Activated T-helper 1 cell treated with anti-CD3 and anti-CD28 coated beads, Interleukin-2, amount 50 U/mL, for 16 hours (primary cell): Measurements from ENCODE around the gene GSE1.

Source experiments
- DNase-seq, 2 donors: peaks; one replicate each; pipeline ENCODE4 v3.0.0-alpha.2; 2020; ENCODE audit warnings: low read depth in 1 of 2, low spot score in 1 of 2

The GSE1 gene

DNA sequence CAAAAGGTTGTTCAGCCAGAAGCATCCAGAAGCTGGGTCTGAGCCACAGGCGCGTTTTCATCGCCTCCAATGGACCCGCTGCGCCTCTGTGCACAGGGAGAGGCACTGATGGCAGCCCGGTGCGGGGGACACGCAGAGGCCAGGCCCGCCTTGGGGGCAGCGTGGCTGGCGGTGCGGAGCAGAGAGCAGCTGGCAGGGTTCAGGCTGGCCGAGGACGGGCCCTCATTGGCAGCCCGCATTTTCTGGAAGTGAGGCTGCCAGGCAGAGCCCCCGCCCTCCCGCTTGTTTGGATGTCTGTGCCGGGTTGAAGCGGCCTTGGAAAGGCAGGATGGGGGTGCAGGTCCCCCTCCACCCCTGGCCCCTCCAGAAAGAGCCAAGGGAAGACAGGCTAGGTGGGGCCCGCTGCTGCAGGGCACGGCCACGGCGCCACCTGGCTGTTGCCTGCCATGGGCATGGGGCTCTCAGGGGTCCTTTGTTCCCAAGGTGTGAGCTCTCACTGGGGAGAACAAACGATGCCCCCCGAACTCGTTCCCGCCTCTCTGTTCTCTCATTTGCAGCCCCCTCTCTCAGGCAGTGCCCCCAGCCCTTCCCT lies 18.8 kb downstream of the GSE1 start:
- DNase-seq, result no peak

DNA sequence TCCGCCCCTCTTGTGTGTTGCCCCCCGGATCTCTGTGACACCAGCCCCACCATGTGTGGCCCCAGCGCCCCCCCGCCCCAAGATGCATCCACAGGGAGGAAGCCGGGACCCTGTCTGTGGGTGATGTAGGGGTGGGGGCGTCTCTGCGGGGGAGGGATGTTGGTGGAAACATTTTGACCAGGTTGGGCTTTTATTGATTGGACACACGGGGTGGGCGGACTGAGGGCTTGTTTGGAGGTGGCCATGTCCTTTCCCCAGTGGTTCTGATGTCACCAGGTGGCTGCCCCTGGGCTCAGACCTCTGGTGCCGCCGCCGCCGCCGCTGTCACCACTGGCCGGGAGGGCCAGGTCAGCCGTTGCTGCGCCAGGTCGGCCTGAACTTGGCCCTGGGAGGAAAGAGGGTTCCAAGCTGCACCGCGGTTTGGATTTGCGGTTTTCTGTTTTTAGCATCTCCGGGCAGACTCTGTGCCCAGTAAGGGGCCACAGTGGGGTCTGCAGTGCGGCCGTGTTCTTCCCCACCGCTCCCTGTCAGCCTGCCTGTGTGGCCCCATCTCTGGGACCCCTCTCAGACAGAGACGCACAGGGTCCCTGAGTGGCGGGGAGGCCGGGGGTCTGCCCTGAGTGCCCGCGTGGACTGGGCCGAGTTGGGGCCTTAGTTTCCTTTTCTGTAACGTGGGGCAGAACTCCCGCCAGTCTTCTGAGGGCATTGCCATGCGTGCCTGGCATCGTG lies 19.8 kb downstream of the GSE1 start:
- no peak for DNase-seq

DNA sequence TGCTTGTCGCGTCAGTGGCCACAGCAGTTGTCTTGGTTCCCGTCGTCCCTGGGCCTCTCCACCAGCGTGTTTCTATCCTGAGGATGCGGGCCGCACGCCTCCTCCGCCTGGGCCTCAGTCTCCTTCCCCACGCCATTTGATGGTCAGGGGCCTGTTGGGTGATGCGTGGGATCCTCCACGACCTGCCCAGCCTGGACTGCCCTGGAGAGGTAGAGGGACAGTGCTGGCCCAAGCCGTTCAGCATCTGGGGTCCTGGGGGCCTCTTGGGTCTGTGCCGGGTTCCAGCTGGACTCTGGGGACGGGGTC lies 20.3 kb downstream of the GSE1 start:
- DNase-seq, result no peak

DNA sequence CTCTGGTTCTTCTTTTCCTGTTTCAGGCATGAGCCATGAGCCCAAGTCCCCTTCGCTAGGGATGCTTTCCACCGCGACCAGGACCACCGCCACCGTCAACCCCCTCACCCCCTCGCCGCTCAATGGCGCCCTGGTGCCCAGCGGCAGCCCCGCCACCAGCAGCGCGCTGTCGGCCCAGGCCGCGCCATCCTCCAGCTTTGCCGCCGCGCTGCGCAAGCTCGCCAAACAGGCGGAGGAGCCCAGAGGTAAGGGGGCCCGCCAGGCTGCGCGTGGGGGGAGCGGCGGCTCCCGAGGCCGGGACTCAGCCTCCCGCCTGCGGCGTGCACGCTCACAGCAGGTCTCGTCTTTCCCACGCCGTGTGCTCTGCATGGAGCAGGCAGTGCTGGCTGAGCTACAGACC lies 20.8 kb downstream of the GSE1 start:
- no peak for DNase-seq

DNA sequence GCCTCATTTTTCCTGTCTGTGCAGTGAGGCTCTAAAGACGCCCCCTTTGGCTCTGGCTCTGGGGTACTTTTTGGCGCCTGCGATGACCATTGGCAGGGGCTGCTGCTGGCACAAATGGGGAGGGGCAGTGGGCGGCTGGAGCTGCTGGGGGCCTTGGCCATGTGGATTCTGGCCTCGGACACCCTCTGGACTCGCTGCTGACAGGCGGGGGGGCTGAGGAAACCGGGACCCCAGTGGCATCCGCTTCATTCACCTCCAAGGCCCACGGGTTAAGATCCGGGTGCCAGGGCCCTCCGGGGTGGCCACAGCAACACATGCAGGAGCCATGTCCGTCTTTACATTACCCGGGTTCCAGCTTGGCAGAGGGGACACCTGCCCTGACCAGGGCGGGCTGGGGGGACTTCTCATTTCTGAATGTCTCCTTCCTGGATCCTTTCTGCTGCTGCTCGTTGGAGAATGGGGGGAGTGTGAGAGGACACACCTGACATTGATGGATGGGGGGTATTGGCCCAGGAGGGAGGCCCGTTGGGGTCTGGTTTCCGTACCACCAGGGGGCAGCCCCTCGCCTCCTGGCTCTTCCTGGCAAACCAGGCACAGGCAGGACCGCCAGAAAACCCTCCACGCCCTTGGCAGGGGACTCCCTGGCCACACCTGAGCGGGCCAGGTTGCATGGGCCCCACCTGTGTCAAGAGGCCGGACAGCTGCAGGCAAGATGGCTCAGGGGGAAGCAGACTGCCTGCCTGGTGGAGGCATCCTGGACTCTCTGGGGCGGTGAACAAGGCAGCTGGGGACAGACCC lies 21.8 kb downstream of the GSE1 start:
- DNase-seq, result no peak

DNA sequence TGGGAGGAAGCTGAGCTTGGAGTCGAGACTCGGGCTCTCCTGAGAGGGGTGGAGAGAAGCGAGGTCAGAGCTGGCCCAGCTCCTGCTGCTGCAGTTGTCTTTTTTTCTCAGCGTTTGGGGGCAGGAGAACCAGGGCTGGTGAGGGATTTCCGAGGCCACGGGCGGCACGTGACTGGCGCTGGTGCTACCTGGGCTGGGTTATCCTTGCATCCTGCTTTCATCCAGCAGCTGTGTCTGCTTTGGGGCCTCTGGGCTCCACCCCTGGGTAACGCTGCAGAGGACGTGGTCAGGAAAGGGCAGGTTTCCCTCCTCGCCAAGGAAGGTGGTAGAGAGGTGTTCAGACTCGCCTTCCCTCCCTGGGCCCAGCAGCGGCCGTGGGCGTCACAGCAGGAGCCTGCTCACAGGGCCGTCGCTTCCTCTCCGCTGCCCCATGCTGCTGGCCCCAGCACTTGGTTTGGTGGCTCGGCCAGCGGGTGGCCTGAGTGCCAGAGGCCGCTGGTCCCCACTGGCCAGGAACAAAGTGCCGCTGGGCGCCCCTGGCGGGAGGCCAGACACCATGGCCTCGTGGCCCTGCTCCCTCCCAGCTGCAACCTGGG lies 22.5 kb downstream of the GSE1 start:
- DNase-seq, result no peak

DNA sequence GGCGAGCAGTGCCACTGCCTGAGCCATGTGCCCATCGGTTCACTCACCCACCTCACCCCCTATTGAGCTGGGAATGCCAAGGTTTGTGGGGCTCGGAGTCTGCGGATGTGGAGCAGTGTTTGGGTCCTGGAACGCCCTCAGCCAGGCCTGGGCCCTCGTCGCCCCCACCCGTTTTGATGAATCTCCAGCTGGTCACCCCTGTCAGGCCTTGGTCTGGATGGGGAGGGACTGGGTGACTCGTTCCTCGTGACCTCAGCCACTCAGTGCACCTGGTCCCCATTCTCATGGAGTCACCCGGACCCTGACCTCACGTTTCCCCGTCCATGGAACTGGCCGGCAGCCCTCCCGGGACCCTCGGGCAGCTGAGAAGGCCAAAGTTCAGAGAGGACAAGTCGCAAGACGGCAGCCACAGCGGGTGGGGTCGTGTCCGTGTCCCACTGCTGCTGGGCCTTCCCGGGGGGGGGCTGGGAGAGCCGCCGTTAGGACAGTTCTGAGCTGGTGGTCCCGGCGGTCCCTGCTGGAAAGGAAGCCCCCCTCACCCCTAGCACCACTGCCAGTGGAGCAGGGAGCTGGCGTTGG lies 23.2 kb downstream of the GSE1 start:
- DNase-seq, result no peak

DNA sequence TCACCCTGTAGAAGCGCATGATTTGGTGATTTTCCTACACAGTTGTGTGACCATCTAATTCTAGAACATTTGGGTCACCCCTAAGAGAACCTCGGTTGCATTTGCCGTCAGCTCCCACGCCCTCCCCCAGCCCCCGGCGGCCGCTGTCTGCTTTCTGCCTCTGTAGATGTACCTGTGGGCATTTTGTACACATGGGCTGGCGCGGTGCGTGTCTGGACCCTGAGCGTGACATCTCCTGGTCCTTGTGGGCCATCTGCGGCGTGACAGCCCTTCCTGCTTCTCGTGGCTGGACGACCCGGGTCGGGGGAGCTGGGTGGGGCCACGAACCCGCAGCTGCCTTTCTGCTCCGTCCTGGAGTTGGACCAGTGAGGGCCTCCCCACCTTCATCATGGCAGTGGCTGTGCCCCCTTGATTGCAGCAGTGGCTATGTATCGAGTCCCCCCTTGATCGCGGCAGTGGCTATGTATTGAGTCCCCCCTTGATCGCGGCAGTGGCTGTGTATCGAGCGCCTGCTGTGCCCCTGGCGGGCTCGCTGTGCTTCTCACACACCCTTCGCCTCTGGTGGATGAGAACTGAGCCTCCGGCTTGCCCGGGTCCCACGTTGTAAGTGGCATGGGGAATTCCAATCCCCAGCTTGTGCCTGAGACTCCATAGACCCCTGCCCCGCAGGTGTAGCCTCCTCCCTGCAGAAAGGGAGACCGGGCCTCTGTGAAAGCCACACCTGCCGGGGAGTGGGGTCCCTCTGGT lies 24.1 kb downstream of the GSE1 start:
- no peak for DNase-seq

DNA sequence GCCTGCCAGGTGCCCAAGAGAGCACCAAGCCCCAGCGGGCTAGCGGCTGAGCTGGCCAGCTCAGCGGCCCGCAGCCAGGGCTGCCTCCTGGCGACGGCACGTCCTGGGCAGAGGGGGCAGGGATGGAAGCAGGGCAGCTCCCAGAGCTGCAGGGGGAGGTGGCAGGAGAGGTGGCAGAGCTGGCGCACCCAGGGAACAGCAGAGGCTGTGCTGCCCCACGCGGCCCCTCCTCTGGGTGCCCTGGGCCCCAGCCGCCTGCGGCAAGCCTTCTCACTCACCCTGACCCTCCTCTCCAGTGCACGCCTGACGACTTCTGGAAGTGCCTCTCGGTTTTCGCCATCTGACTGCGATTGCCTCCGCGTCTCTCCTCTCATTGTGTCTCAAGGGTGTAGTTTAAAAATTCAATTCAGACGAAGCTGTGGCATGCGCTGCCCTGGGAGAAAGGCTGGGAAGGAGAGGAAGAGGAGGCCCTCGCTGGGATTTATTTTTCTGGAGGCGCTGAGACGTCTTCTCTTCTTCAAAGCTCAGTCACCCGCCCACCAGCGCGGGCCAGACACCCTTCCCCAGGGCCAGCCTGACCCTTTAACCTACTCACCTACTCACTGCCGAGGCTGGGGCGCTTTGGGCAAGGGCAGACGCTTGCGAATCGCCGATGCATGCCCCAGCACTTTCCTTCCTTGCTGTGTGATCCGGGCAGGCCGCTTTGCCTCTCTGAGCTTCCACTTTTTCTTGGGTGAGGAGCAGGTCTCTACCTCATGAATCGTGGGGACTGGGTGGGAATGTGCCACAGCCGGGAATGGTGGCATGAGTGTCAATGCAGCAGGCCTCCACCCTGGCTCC lies 24.9 kb downstream of the GSE1 start:
- DNase-seq, result no peak

DNA sequence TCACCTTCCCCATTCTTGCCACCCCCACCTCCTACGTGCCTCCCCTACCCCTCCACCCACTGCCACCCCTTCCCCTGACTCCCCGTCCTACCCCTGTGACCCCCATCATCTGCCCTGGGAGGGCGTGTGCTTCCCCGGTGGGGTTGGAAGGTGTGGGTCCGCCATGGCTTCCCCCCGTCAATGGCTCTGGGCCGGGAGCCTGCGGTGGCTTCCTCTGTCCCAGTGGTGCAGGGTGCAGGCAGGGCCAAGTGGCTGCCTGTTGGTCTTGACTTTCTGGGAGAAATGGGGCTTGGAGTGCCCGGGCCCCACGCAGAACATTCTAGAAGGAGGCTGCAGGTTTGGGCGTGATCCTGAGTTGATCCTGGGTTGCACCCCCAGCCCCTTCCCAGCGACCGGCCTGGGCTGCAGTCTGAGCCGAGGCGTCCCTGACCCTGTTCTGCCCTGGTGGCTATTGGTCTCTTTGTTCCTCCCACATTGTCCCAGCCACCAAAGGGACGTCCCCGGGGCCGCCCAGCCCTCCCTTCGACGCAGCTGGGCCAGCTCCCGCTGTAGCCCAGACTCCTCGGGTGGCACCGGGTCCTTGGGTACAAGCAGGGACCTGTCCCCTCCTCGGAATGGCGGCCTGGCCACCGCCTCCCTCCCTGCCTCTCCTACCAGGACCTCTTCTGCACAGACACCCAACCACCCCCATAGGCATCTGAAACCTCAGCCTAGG lies 25.7 kb downstream of the GSE1 start:
- DNase-seq, result no peak

DNA sequence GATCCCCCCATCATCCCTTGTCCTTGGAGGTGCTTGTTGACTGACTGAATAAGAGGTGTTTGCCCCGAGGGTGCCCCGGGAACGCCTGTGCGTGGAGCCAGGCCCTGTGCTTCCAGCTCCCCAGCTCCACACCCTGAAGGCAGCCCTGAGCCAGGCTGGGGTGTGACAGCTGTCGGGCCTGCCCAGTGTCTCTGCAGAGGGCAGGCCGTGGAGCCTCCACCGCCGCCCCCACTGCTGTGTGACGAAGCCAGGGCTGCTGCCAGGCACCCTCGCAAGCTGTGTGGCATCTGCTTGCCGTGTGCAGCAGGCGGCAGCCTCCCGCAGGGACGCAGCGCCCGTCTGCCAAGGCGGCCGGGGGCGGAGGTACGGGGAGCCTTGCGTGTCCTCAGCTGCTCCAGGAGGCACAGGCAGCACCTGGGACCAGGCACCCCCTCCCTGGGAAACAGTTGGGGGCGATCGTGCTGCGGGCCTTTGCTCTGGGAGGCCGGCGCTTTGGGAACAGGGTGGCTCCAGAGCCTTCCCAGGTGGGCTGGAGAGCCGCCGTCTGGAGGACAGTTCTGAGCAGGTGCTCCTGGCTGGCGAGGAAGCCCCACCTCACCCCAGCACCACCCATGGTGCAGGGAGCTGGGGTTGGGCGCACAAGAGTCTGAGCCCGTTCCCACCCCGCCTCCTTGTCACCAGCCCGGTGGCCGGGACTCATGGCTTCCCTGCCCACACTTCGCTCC lies 26.6 kb downstream of the GSE1 start:
- no peak for DNase-seq

DNA sequence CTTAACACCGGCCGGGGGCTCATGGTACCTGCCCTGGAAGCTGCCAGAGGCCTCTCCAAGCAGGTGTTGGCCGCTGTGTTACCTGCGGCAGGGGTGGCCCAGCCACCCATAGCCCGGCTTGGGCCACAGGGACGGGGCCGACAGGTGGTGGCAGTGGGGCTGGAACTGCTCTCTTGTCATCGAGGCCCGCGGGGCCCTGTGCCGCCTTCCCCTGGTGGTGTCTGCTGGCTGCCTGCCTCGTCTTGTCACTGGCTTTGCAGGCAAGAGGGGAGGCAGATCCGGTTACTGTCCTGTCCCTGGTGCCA lies 27.1 kb downstream of the GSE1 start:
- no peak for DNase-seq

DNA sequence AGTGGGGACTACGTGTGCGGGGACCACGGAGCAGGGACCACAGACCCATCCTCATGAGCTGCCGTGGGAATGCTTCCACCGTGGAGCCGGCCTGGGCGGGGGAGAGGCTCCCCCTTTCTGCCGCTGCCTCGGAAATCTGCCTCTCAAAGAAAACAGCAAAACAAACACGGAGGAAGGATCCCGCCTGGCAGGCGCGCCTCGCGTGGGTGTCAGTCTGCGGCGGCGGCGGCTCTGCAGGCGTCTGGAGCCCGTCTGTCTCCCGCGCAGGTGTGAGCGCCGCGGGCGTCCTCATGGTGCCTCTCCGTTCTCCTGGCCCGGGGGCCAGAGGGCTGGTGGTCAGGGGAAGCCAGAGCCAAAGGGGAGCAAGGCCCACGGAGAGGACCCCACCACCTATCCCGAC lies 27.5 kb downstream of the GSE1 start:
- no peak for DNase-seq

DNA sequence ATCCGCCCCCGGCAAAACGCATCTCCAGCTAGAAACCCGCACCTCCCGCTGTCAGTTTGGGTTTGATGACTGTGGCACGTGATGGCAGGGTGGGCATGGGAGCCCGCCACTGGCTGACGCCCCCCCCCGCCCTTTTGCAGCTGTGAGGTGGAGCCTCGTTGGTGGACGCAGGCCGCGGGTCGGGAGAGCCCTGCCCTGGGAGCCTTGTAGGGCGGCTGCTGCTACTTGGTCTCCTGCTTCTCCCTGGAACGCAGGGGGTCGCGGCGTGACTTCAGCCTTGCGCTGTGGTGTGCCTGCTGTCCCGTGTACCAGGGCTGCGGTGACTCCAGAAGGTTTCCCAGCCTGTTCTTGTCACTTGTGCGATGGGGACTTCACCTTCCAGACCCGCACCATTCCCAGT lies 28.2 kb downstream of the GSE1 start:
- DNase-seq, result no peak

DNA sequence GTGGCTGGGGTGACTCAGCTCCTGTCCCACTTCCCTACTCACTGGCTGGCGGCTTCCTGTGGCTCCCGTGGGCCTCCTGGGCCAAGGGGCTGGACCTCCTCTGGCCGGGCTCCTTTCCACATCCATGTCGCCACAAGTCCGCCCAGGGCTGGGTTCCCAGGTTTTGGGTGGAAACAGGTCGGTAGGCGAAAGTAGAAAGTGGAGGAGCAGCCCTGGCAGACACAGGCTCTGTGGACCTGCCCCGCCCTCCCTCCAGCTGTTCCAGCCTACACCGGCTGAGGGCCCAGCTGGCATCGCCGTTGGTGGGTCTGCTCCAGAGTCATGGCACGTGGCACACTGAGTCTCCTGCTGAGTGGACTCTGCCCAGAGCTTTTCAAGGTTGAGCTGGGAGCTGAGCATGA lies 28.7 kb downstream of the GSE1 start:
- DNase-seq, result no peak

DNA sequence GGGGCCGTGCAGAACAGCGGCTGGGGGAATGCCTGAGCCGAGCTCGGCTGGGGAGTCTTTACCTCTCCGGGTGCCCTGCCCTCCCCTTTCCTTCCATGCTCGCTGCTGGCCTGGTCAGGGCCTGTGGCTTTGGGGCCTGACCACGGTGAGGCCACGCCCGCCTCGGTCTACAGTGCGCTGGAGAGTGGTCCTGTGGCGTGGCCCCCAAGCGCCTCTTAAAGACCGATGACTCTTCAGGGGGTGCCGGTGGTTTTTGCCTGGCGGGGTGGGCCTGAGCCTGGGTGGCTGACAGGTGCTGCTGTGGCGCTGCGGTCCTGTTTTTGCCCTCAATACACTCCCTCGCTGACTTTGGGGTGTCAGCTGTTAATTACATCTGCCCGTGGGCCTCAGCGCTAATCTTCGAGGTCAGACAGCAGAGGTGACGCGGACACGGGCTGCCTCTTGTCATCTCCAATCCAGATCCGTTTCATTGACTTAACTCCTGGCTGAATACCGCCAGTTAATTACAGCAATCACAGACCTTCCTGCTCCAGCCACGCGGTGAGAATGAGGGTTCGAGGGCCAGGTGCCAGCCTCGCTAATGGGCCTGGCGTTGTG lies 29.7 kb downstream of the GSE1 start:
- no peak for DNase-seq

DNA sequence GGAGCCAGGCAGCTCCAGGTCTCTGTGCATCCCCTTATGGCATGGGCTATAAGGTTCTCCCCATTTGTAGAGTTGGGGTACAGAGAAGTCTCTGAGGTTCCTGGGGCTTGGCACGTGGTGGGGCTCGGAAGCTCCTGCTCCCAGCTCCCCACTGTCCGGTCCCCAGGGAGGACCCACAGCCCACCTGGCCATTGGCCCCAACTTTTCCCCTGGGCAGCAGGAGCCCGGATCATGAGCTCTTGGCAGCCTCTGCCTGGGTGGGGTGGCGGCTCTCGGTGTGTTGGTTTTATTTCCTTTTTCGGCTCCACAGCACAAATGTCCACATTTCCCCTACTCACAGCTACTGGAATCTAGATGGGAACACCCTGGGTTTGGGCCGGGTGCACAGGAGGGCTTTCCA lies 30.5 kb downstream of the GSE1 start:
- DNase-seq, result no peak

DNA sequence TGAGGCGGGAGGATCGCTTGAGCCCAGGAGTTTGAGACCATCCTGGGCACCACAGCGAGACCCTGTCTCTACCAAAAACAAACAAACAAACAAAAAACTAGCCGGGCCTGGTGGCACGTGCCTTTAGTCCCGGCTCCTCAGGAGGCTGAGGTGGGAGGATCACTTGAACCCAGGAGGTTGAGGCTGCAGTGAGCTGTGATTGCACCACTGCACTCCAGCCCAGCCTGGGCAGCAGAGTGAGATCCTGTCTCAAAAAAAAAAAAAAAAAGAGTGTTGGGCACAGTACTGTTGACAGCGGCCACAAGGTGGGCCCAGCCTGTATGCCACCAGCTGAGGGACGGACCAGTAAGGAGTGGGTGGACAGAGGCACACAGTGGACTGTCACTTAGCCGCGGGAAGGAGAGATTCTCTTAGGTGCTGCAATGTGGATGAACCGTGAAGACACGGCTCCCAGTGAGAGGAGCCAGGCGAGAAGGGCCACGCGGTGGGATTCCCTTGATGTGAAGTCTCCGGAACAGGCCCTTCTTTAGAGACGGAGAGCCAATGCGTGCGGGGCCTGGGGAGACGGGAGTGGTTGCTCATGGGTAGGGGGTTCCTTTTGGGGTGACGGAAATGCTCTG lies 31.1 kb downstream of the GSE1 start:
- DNase-seq, result no peak
